Nasal cavity respiratory epithelium epithelial cell of viscerocranial mucosa (primary cell): ENCODE measurements around the gene POU2AF2. TPM values are rescaled to one million over a fixed set of nuclear protein-coding genes. Genes with fewer than 3 reads are reported as not detected.

ENCODE experiments used
- total RNA-seq: library from RNA; depleted of rRNA; stranded (reverse); fragments of >200 nt; gene quantifications from 2 replicates; pipeline ENCODE4 v1.2.3, GENCODE V29; 2014

POU2AF2 gene
- total RNA-seq, result not detected in 2 replicates

GRCh38 chr11:111245425-111245824 lies at the start of gene POU2AF2:
TSS of gene POU2AF2 (plus strand) at chr11:111245725. CDS start at chr11:111245854, 129 bp downstream.

GRCh38 chr11:111298413-111299100 lies 53.0 kb downstream of the POU2AF2 start, which contains the start of gene POU2AF3:
TSS of gene POU2AF3 (plus strand) at chr11:111298546. CDS start at chr11:111298582, 36 bp downstream.

Other genes with a start within 250 kb of the POU2AF2 start
- 0.36 TPM in 1 of 2 replicates, not detected in the other for gene POU2AF3, start 52.8 kb downstream of the POU2AF2 start, total RNA-seq
- 0.21 TPM in 1 of 2 replicates, not detected in the other for gene POU2AF1, start 133.6 kb downstream of the POU2AF2 start, total RNA-seq